HCT116 (cell line): ENCODE results near the gene COL23A1. TPM values are rescaled to one million over a fixed set of nuclear protein-coding genes. Genes with fewer than 3 reads are reported as not detected.

Experiments used
- ATAC-seq: fragments of 200-7000 bp; cut with Tn5 transposase; 2 replicates; pipeline ENCODE4 v1.9.1; 2020; ENCODE audit warnings: mild to moderate bottlenecking, moderate library complexity
- BruUV-seq: library from RNA; stranded (reverse); fragments of 400-500 nt; replicated peaks from 2 replicates; lab custom pipeline; 2021; lab: Mats Ljungman, UMichigan
- CTCF ChIA-PET: fragments of 300-600 bp; sonication (Branson Sonifier 250); formaldehyde crosslinking; loops from one replicate; lab custom pipeline; 2021; ENCODE audit warnings: antibody characterized with exemption; lab: Charles Lee
- POLR2A ChIA-PET: fragments of 300-600, 350-600 bp; sonication (Branson Sonifier 250); formaldehyde crosslinking; loops from one replicate; lab custom pipeline; 2021; ENCODE audit warnings: antibody characterized with exemption; lab: Charles Lee
- RAD21 ChIA-PET, 2 experiments: fragments of 300-600 bp; sonication (Branson Sonifier 250); formaldehyde crosslinking; loops; one replicate each; lab custom pipeline; 2023; ENCODE audit warnings: low total read pairs in 2 of 2; ENCODE audit not compliant: uncharacterized antibody in 2 of 2, unreplicated experiment in 2 of 2, low non-redundant PET in 1 of 2; lab: Charles Lee
- DNase-seq: peaks from one replicate; pipeline ENCODE4 v3.0.0-alpha.2; 2010; ENCODE audit warnings: low read depth, low spot score
- H2AFZ ChIP-seq: fragments of 200-600 bp; shearing (Covaris generic), sonication (generic); 2 replicates; pipeline ENCODE4 v1.6.1; 2017; ENCODE audit warnings: low read depth, mixed run types, mixed read lengths, antibody characterized with exemption, low read length; ENCODE audit not compliant: poor library complexity, severe bottlenecking
- H3K27ac ChIP-seq: 2 replicates; pipeline ENCODE4 v1.5.1; 2012; ENCODE audit warnings: low read depth, low read length
- H3K27me3 ChIP-seq: fragments of 200-600 bp; sonication (generic); 2 replicates; pipeline ENCODE4 v1.6.1; 2016; ENCODE audit warnings: mixed run types, low read length, mixed read lengths; ENCODE audit not compliant: insufficient read depth
- H3K36me3 ChIP-seq, 2 experiments: fragments of 200-500 bp in 1 of 2; fragments of 200-600 bp in 1 of 2; sonication (Bioruptor generic) in 1 of 2; sonication (generic) in 1 of 2; 2 replicates each; pipeline versions ENCODE4 v1.5.1 to v1.6.1; 2014 to 2016; ENCODE audit warnings: low read length in 2 of 2, inconsistent platforms in 1 of 2, mixed read lengths in 1 of 2, mixed run types in 1 of 2; ENCODE audit not compliant: insufficient read depth in 2 of 2, control insufficient read depth in 1 of 2
- H3K4me1 ChIP-seq, 2 experiments: fragments of 200-600 bp in 1 of 2; sonication (generic) in 1 of 2; 2 replicates each; pipeline versions ENCODE4 v1.5.1 to v1.6.1; 2012 to 2017; ENCODE audit warnings: low read length in 2 of 2, inconsistent platforms in 1 of 2, mild to moderate bottlenecking in 1 of 2, mixed read lengths in 1 of 2, mixed run types in 1 of 2, moderate library complexity in 1 of 2; ENCODE audit not compliant: insufficient read depth in 2 of 2, control insufficient read depth in 1 of 2
- H3K4me2 ChIP-seq: fragments of 200-600 bp; sonication (generic); 2 replicates; pipeline ENCODE4 v1.6.1; 2017; ENCODE audit warnings: mixed run types, low read length, mixed read lengths
- H3K4me3 ChIP-seq, 2 experiments: fragments of 200-600 bp in 1 of 2; sonication (generic) in 1 of 2; replicated peaks in 1 of 2; 2 replicates each; pipeline ENCODE4 v1.5.1; 2011 to 2016; ENCODE audit warnings: low read length in 2 of 2, control low read depth in 1 of 2, low read depth in 1 of 2, mild to moderate bottlenecking in 1 of 2, mixed read lengths in 1 of 2, mixed run types in 1 of 2
- H3K79me2 ChIP-seq: fragments of 200-600 bp; sonication (generic); 2 replicates; pipeline ENCODE4 v1.6.1; 2017; ENCODE audit warnings: mild to moderate bottlenecking, mixed run types, low read length, moderate library complexity, mixed read lengths; ENCODE audit not compliant: insufficient read depth
- H3K9ac ChIP-seq: fragments of 200-600 bp; sonication (generic); 2 replicates; pipeline ENCODE4 v1.6.1; 2016; ENCODE audit warnings: low read length, mixed read lengths
- H3K9me2 ChIP-seq: fragments of 200-600 bp; sonication (generic), shearing (Covaris generic); 2 replicates; pipeline ENCODE4 v1.6.1; 2017; ENCODE audit warnings: mixed run types, mild to moderate bottlenecking, moderate library complexity; ENCODE audit not compliant: insufficient read depth
- H3K9me3 ChIP-seq, 2 experiments: fragments of 200-500 bp in 1 of 2; fragments of 200-600 bp in 1 of 2; sonication (Bioruptor generic) in 1 of 2; sonication (generic) in 1 of 2; 2 replicates each; pipeline ENCODE4 v1.6.1; 2014 to 2017; ENCODE audit warnings: low read length in 2 of 2, mixed read lengths in 2 of 2, inconsistent platforms in 1 of 2, low read depth in 1 of 2, mild to moderate bottlenecking in 1 of 2, mixed run types in 1 of 2, moderate library complexity in 1 of 2; ENCODE audit not compliant: control insufficient read depth in 1 of 2, insufficient read depth in 1 of 2
- H4K20me1 ChIP-seq: fragments of 200-600 bp; sonication (generic), shearing (Covaris generic); 2 replicates; pipeline ENCODE4 v1.6.1; 2017; ENCODE audit warnings: mixed run types, mild to moderate bottlenecking, moderate library complexity; ENCODE audit not compliant: insufficient read depth
- ATF3 ChIP-seq: IDR thresholded peaks from 2 replicates; pipeline ENCODE4 v1.6.1; 2012
- CBX3 ChIP-seq: IDR thresholded peaks from 2 replicates; pipeline ENCODE4 v1.6.1; 2012; ENCODE audit warnings: low read depth
- CEBPB ChIP-seq: IDR thresholded peaks from 2 replicates; pipeline ENCODE4 v1.6.1; 2012; ENCODE audit warnings: low read depth
- EZH2 ChIP-seq: fragments of 200-600 bp; sonication (generic); IDR thresholded peaks from 2 replicates; pipeline ENCODE4 v1.6.1; 2017; ENCODE audit warnings: antibody characterized with exemption, mixed run types
- EZH2phosphoT487 ChIP-seq: fragments of 200-600 bp; IDR thresholded peaks from 2 replicates; pipeline ENCODE4 v1.6.1; 2018; ENCODE audit warnings: antibody characterized with exemption, borderline replicate concordance
- JUND ChIP-seq: IDR thresholded peaks from 2 replicates; pipeline ENCODE4 v1.6.1; 2012
- POLR2A ChIP-seq: IDR thresholded peaks from 2 replicates; pipeline ENCODE4 v1.7.0; 2011; ENCODE audit warnings: borderline replicate concordance; ENCODE audit not compliant: insufficient read depth, insufficient read length; ENCODE audit errors: extremely low read depth
- RAD21 ChIP-seq: IDR thresholded peaks from 2 replicates; pipeline ENCODE4 v1.6.1; 2012; ENCODE audit warnings: low read depth, mild to moderate bottlenecking
- REST ChIP-seq: IDR thresholded peaks from 2 replicates; pipeline ENCODE4 v1.6.1; 2012; ENCODE audit warnings: low read depth
- SIN3A ChIP-seq: IDR thresholded peaks from 2 replicates; pipeline ENCODE4 v1.6.1; 2012; ENCODE audit warnings: low read depth
- SP1 ChIP-seq: IDR thresholded peaks from 2 replicates; pipeline ENCODE4 v1.6.1; 2012; ENCODE audit warnings: low read depth
- SRF ChIP-seq: IDR thresholded peaks from 2 replicates; pipeline ENCODE4 v1.6.1; 2012; ENCODE audit warnings: low read depth
- TCF7L2 ChIP-seq: IDR thresholded peaks from 2 replicates; pipeline ENCODE4 v1.7.0; 2011; ENCODE audit warnings: borderline replicate concordance, inconsistent platforms; ENCODE audit not compliant: insufficient read depth, insufficient read length; ENCODE audit errors: extremely low read depth
- ZFX ChIP-seq: fragments of 450-650 bp; IDR thresholded peaks from 2 replicates; pipeline ENCODE4 v1.6.1; 2017
- intact Hi-C: fragments of 100-400 bp; cut with micrococcal nuclease; formaldehyde crosslinking; loops from 2 replicates; pipeline ENCODE4 v1.10.0; 2022
- total RNA-seq: library from RNA; stranded (reverse); gene quantifications from one replicate; pipeline ENCODE4 v1.2.1, GENCODE V29; 2021; ENCODE audit not compliant: unreplicated experiment

The COL23A1 gene
- total RNA-seq, 1 experiment from 2014 or later = not detected

DNA sequence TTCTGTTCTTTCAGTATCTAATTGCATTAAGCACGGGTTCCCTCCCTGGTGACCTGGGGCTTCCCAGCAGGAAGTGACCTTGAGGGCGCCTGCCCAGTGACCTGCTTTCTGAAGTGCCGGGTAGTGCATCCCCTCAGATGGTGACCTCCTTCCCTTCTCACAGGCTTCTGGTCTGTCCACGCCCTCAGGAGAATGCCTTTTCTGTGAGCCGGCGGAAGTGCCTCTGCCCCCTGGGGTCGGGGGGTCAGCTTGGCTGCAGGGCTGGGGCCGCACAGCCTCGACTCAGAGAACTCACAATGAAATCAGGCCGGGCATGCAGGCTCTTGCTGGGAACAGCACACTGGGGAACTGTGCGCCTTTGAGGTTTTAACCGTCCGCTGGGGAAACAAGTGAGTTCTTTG, 233.1 kb downstream of the COL23A1 start:
- no TSS peak for BruUV-seq
- no peak for DNase-seq
- RAD21 ChIA-PET = no interaction called here
- intact Hi-C loops = no loop called here
- no peak overlapping the region for H2AFZ ChIP-seq
- H3K79me2 ChIP-seq = no peaks in the 10 kb centered on the region
- CTCF ChIA-PET = no interaction called here
- no peak overlapping the region for H3K4me2 ChIP-seq
- H3K4me3 ChIP-seq = no peak overlapping the region
- no peak for ATAC-seq
- no peak for TF ChIP-seq JUND
- no peak for TF ChIP-seq TCF7L2
- no peak for TF ChIP-seq SP1
- no peak for TF ChIP-seq ATF3
- TF ChIP-seq ZFX = no peak
- TF ChIP-seq CEBPB = no peak
- no peak for TF ChIP-seq SIN3A
- TF ChIP-seq REST = no peak
- TF ChIP-seq RAD21 = no peak
- no peak for TF ChIP-seq EZH2phosphoT487
- no peak for TF ChIP-seq SRF
- TF ChIP-seq POLR2A = no peak
- TF ChIP-seq EZH2 = no peak
- no peak for TF ChIP-seq CBX3
- H3K9ac ChIP-seq = no peak overlapping the region
- no peaks in the 10 kb centered on the region for H4K20me1 ChIP-seq
- H3K4me1 ChIP-seq = no peaks in the 10 kb centered on the region
- POLR2A ChIA-PET = no interaction called here
- no peak overlapping the region for H3K27ac ChIP-seq
- no peaks in the 10 kb centered on the region for H3K9me3 ChIP-seq
- no peaks in the 10 kb centered on the region for H3K9me2 ChIP-seq
- H3K36me3 ChIP-seq = no peaks in the 10 kb centered on the region
- H3K27me3 ChIP-seq = peaks cover 10% of the 10 kb centered on the region; the same call in 1 of the 2 replicates
